HCEC 1CT (cell line): Measurements from ENCODE around the gene HSPA8.
"Not testable (repeated sequence)": the region's sequence is repeated elsewhere in the genome, so short reads cannot be mapped to it uniquely, and the experiment has no call there.

Experiments used
- DNase-seq: peaks from one replicate; pipeline ENCODE4 v3.0.0-alpha.2; 2017

Gene HSPA8

DNA sequence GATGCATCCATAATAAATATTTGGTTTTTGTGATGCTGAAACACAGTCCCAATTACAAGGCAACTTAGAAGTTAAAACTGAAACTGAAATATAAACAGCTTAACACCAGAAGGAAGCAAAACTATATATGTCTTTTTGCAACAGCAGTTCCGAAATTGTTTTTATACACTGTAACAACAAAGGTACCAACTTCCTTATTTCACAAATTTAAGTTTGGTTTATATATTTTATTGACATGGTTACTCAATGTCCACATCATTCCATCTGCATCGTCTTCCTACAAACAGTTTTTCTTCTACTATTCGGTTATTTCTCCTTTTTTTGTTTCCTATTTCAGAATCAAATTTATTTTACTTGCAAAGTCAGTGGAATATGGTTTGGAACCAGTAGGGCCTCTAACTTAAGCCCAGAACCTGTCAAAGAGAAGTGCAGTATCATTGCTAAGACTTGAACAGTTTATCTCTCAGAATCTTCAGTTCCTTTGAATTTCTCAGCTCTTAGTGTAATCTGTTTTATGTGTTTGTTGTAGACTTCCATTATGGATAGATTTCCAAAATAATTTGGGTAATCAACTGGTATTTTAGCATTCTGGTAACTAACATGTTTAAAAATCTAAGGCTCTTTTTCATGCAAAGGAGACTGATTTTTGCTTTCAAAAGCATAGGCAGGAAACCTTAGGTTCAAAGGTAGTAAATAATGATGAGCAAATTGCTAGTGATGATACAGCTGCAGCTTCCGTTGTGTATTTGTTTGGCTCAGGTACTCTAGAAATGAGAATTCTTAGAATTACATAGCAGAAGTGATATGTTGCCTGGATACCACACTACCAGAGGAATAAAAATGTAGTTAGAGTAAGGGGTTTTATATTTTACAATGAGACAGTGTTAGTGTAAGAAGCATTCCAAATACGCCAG, 8.2 kb upstream of the HSPA8 start:
- no peak for DNase-seq

GRCh38 chr11:123065621-123066020, 3.7 kb upstream of the HSPA8 start:
- DNase-seq, result peak; percentile 74

GRCh38 chr11:123063826-123064657, 2.1 kb upstream of the HSPA8 start:
- DNase-seq, result no peak

DNA sequence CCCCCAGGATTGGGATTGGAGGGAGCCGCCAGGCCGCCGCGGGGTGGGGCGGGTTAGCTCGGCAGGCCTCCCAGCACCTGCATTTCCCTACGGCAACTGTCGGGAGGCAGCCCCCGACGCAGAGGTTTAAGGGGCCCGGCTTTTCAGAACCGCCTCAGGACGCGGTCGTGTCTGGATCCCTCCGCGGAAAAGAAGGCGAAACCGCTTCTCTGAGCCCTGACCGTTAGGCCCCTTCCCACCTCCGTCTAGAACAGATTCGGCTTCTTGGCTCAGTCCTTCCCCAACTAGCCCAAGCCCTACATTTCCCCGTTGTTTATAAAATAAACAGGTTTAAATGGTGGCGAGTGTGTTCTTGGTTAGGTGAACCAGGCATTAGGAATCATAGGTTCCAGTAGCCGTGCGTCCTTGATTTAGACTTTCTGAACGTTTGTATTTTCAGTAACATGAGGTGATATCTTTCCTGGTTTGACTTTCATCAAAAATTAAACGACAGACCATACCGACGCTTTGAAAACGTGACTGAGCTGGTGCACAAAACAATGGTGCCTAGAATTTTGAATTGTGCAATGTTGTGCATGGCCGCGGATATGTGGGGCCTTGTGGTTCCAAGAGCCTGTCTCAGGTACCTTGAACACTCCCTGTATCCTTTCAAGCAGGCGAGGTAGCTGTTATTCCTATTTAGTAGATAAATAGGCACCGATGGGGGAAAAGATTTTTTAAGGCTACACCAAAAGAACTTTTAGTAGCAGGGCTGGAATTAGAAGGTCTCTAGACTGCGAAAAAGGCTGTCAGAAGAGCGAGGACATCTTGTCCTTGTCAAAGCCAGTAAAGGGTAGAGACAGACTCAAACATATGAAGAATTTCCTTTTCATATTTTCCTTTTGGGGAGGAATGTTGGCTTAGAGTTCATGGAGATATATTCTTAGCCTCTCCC, 1.2 kb upstream of the HSPA8 start:
- DNase-seq, result peak; percentile 63

DNA sequence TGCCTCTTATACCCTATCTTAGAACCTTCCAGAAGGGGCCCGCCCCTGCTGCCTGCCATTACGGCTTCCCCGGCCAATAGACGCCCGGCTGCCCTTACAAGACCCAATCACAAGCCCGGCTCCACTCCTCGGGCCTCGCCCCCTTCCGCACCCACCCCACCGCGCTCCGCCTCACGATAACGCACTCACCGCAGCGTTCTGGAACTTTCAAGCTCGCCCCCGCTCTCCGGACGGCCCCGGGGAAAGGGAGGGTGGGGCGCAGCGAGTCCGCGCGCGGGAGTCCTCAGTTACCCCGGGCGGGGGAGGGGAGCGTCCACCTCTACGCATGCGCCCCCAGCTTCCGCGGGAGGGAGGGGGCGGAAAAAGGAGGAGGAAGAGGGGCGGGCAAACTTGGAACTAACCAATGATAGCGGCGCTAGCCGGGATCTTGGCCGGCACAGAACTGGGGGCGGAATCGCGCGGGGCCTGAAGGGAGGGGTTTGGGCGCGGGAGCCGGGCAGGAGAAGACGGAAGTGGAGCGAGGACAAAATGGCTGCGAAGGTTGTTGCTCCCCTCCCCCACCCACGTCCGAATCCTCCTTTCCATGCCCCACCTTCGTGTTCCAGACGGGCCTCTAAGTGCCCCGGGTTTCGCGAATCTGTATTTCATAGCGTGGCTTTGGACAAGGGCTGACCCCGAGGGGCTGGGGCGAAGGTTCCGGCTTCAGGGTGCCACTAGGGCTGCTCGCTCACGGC, 389 bp upstream of the HSPA8 start:
- peak; percentile 100 for DNase-seq

DNA sequence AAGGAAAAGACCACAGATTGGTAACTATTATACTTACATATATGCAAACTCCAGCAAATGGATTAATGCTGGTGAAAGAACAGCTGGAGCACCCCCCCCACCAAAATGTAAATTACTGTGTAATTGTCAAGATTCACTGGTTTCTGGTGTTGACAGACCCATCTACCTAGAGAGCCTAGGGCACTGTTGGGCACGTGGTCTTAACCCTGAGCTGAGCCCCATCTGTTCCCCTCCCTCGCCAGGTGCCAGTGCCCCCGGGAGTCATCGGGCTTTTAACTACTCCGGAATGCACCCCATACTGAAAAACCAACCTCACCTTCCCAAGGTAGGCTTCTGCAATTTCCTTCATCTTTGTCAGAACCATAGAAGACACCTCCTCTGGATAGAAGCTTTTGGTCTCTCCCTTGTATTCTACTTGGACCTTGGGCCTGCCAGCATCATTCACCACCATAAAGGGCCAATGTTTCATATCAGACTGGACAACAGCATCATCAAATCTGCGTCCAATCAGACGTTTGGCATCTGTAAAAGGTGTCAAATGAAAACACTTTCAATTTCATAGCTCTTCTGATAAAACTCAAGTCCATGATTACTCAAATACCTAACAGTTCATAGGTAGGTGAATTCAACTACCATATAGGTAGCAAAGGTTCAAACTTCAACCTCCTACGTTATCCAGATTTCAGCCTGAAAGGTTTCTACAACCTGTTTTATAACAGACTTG, 1.5 kb downstream of the HSPA8 start:
- DNase-seq, result no peak

DNA sequence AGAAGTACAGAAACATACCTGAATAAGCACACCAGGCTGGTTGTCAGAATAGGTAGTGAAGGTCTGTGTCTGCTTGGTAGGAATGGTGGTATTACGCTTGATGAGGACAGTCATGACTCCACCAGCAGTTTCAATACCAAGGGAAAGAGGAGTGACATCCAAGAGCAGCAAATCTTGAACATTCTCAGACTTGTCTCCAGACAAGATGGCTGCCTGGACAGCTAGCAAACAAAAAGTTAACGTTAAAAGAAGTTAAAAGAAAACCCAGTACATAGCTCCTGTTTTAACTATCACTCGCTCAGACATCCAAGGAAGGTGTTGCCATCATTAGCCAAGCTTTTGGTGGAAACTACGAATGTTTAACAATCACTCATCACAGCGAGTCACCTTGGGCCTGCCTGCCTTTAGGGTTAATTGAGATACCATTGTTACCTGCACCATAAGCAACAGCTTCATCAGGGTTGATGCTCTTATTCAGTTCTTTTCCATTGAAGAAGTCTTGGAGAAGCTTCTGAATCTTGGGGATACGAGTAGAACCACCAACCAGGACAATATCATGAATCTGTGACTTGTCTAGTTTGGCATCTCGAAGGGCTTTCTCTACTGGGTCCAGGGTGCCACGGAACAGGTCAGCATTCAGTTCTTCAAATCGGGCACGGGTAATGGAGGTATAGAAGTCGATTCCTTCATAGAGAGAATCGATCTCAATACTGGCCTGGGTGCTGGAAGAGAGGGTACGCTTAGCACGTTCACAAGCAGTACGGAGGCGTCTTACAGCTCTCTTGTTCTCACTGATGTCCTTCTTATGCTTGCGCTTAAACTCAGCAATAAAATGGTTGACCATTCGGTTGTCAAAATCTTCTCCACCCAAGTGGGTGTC, 2.7 kb downstream of the HSPA8 start:
- not testable (repeated sequence) for DNase-seq

DNA sequence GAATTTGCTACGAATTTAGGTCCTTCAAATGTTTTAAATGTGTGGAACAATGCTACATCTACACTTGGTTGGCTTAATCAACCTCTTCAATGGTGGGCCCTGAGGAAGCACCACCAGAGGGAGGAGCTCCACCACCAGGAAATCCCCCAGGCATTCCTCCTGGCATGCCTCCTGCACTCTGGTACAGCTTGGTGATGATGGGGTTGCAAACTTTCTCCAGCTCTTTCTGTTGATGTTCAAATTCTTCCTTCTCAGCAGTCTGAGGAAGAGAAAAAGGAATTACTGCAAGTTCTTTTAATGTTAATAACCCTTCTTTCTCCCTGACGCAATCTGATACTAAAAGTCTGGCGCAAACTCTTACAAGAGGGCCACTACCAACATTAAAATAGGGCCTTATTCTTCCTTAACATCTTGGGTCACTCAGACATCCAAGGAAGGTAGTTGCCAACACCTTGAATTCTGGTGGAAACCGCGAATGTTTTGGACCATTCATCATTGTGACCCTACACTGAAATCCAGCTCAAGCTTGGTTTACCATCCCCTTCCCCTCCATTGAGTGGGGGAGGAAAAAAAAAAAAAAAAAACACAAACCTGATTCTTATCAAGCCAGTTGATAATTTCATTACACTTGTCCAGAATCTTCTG, 4.2 kb downstream of the HSPA8 start:
- DNase-seq, result no peak

GRCh38 chr11:123056835-123057491, 5.0 kb downstream of the HSPA8 start:
- no peak for DNase-seq

GRCh38 chr11:123055191-123055901, 6.6 kb downstream of the HSPA8 start:
- no peak for DNase-seq

DNA sequence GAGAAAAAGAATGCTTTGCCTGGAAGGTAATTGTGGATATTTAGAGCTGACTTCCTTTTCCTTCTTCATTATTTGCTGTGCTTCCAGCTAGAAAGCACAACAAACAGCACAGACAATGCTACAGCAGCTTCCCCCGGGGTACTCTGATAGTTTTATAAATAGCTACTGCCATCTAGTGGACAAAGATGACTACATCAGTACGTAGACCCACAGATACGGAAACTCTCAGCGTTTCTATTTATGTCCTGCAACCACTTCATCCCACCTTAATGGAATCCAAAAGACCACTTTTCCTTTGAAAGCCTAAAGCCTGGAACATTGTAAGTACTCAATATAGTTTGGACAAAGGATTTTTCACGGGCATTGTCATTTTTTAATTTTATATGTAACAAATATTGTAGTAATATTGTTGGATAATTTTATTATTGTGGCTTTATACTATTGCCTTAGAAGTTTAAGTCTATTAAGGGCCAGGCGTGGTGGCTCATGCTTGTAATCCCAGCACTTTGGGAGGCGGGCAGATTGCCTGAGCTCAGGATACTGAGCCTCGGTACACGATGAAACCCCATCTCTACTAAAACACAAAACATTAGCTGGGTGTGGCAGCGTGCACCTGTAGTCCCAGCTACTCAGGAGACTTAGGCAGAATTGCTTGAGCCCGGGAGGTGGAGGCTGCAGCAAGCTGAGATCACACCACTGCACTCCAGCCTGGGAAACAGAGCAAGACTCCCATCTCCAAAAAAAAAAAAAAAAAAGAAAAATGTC, 7.5 kb downstream of the HSPA8 start:
- DNase-seq, result peak; percentile 75

GRCh38 chr11:123052901-123053721, 8.8 kb downstream of the HSPA8 start:
- DNase-seq, result no peak

DNA sequence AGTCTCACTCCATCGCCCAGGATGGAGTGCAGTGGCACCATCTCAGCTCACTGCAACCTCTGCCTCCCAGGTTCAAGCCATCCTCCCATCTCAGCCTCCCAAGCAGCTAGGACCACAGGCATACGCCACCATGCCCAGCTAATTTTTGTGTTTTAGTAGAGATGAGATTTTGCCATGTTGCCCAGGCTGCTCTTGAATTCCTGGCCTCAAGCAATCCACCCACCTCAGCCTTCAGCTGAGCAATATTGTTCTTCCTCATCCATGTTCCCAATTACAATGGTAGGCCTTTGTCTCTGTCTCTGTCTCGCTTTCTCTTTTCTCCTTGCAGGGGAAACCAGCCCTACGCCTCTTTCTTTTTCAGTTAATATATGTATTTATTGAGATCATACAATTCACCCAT, 10.3 kb downstream of the HSPA8 start:
- no peak for DNase-seq

DNA sequence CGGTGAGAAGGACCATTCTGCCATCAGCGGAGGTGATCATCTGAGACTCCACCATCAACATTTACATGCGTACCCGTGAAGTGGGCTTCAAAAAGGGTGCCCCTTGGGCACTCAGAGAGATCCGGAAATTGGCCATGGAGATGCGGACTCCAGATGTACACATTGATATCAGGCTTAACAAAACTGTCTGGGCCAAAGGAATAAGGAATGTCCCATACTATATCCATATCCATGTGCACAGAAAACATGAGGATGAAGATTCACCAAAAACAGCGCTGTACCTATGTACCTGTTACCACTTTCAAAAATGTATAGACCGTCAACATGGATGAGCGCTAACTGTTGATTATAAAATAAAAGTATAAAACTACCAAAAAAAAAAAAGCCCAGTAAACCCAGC, 10.8 kb downstream of the HSPA8 start:
- no peak for DNase-seq

- DNase-seq, result no peak
Measured at GRCh38 chr11:123047947-123048293, 14.0 kb downstream of the HSPA8 start.

GRCh38 chr11:123047266-123047946, 14.5 kb downstream of the HSPA8 start:
- no peak for DNase-seq
